IPS-NIHi7 (cell line): ENCODE results near the gene CCDC12.

Source experiments
- DNase-seq: peaks from one replicate; pipeline ENCODE4 v3.0.0; 2012; ENCODE audit warnings: mixed read lengths; ENCODE audit errors: extremely low spot score

The CCDC12 gene

DNA sequence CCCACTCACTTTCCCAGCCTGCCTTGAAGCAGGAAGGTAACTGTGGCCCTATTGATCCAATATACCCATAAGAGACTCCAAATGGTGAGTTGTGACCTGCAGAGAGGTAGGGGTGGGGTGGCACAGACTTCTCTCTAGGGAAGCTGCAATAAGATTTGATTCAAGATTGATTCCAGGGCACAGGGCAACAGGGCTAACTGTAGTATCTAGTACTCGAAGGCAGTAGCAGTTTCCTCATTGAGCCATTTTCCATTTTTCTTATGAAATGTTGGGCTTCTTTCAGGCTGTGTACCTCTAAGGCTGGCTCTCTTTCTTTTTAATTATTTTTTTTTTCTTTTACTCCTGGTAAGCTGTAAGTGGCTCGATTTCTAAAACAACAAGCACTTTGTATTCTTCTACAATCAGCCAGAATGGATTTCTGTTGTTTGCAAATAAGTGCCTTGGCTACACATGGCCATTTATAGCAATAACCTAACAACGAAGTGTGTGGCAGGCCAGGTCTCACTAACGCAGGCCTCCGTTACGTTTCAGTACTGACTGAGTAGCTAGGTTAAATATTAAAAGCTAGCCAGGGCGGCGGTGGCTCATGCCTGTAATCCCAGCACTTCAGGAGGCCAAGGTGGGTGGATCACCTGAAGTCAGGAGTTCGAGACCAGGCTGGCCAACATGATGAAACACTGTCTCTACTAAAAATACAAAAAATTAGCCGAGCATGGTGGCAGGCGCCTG lies 19.3 kb downstream of the CCDC12 start:
- DNase-seq, result no peak

GRCh38 chr3:46955801-46956259 lies 20.7 kb downstream of the CCDC12 start:
- DNase-seq, result no peak

DNA sequence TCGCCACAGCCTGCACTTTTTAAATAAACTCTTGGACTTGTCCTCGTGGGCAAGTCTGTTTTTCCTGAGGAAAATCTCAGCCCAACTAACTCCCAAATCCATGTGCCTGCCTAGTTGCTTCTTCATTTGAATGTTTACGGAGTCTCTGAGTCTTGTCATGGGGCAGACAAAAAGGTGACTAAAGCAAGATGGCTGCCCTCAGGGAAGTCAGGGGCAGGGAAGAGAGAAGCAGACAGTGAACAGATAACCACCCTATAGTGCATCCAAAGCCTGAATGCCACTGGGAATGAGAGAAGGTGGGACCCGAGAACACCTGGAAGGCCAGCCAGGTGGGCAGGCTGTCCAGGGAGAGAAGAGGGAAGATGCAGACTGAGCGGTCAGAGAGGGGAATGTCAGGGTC lies 21.4 kb downstream of the CCDC12 start:
- no peak for DNase-seq

GRCh38 chr3:46954178-46954577 lies 22.4 kb downstream of the CCDC12 start:
- DNase-seq, result no peak

GRCh38 chr3:46953234-46954010 lies 23.1 kb downstream of the CCDC12 start:
- DNase-seq, result no peak

DNA sequence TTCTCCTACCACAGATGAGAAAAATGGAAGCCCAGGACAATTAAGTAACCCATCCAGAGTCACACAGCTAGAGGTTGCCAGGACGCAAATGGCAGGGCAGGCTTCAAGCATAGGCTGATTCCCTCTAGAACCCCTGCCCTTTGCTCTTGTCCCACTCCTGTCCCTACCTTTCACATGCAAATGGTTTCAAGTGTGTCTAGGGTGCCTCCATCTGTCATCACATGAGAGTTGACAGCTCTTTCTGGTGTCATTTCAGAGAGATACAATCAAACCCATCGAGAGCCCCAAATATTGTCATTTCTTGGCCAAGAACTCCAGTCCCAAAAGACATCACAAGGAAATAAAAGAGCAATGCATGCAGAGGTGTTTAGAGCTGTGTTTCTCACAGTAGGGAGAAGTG lies 23.7 kb downstream of the CCDC12 start:
- DNase-seq, result no peak

- DNase-seq, result no peak
These were observed 25.8 kb downstream of the CCDC12 start for GRCh38 chr3:46950650-46951241.

DNA sequence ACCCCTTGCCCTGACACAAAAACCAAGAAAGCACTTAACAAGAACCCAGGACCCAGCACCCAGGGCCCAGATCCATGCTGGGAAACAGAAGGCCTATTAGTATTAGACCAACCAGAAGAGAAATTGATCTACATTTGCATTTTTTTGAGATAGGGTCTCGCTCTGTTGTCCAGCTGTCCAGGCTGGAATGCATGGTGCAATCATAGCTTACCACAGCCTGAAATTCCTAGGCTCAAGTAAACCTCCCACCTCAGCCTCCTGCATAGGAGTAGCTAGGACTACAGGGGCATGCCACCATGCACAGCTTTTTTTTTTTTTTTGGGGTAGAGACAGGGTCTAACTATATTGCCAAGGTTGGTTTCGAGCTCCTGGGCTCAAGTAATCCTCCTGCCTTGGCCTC lies 26.4 kb downstream of the CCDC12 start:
- no peak for DNase-seq

GRCh38 chr3:46948830-46949671 lies 27.5 kb downstream of the CCDC12 start:
- no peak for DNase-seq

GRCh38 chr3:46947981-46948791 lies 28.4 kb downstream of the CCDC12 start:
- DNase-seq, result no peak

DNA sequence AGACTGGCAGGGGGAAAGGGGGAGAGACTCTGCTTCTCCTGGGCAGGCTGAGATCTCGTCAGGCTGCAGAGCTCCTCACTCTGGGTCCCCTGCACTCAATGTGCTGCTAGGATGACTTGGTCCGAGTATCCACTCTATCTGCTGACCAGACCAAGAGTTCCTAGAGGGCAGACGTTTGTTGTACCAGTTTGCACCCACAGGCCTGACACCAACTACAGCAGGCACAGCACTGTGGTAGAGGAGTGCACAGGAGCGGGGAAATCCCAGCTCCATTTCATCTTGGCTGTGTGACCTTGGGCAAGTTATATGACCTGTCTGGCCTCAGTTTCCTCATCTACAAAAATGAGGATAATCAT lies 29.0 kb downstream of the CCDC12 start:
- no peak for DNase-seq

DNA sequence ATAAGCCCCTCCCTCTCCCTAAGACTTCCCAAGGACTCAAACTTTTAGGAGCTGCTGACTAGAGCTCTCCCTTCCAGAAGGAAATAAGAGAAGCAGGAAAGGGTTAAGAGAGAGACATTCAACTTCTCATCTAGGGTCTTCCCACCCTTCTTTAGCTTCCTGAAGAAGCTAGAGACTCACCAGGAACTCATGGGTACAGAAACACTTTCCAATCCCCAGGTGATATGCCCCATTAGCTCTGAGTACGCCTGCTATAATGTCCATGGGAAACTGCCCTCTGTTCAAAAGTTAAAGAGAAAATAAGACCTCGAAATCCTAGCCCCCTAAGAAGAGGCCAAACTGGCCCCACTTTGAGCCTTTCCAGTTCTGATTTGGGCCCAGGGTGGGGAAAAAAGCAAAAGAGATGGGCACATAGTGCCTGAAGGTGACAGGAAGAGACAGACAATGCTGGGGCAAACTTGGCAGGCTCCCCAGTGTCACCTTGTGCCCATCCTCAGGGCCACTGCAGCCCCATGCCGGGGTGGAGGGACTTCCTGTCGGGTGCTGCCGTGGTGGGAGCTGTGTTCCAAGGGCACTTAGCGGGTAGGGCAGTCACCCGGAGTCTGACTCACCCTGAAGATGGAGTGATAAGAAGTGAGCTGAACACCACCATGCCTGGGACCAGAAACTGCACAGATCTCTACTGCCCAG lies 29.5 kb downstream of the CCDC12 start:
- DNase-seq, result no peak

DNA sequence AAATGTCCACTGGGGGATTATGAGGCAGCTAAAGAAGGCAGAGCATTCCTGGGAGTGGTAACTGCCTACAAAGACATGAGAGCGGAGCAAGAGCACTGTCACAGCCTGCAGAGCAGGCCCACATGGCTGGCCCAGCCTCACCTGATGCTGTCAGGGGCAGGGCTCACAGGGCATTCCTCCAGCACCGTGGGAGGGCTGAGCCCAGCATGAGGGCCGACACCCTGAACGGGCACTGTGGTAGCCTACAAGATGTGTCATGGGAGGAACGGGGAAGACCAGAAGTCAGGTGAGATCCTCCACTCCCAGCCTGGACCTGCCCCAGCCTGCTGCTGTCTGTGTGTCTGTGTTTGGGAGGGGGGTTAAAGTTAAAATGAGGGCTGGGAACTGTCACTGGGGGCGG lies 30.1 kb downstream of the CCDC12 start:
- DNase-seq, result no peak

DNA sequence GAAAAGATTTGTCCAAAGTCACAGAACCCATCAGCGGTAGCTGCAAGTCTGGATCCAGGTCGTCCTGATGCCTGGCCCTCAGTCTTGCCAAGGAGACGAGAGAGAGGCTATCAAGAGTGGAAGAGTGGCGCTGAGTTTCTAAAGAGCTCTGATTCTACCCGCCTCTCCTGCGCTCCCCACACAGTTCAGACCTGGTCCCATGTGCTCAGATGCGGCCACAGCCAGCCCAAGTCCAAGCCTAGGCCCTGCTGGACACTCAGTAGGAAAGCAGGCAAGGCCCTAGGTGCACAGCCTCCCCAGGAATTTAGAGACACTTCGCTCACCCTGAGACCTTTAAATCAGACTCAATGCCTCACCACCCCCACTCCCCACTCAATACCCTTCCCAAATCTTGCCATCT lies 32.4 kb downstream of the CCDC12 start:
- no peak for DNase-seq

- DNase-seq, result no peak
These were observed 33.0 kb downstream of the CCDC12 start for GRCh38 chr3:46943237-46944187.

DNA sequence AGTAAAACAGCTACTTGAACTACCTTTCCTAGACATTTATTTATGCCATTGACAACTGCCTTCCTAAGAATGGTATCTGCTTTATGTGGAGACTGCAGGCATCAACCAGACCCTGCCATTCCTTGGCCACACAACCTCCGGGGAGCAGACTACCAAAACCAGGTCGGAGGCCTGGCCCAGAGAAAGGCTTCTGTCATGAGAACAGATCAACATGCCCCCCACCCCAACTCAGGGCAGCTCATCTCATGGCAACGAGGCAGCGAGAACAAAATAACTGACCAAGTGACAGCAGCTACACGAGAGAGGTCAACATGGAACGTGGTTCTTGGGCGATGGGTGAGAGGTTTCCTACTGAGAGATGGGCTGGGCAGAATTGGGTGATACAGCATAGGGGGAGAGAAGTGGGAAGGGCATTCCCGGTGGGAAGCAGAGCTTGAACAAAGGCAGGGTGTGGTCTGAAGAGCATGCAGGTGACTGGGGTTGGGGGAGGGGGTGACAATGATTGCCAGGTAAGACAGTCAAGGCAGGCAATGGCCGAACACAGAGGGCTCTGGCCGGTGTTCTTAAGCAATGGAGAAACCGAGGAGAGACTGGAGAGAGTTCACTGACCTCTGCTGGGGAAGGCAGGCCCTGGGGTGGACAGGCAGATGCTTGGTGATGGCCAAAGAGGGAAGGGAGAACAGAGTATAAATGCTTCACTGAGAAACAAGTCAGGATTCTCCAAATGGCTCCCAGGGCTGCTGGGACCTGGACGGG lies 33.9 kb downstream of the CCDC12 start:
- DNase-seq, result no peak

DNA sequence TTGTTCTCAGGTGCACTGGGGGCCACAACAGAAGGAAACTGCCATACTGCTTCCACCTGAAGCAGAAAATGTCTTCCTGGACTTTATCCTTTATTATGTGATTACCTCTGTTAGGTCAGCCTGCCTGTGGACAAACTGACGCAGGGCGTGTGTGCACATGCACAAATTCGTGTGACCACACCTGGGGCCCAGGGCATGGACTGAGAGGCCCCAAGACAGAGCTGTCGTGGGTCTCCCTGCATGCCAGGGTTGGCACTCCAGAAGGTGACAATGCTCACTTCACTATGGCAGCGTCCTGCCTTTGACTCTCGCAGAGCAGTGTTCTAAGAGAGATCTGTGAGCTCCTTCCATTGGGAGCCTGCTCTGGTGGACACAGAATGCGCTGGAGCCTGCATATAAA lies 34.5 kb downstream of the CCDC12 start:
- no peak for DNase-seq

DNA sequence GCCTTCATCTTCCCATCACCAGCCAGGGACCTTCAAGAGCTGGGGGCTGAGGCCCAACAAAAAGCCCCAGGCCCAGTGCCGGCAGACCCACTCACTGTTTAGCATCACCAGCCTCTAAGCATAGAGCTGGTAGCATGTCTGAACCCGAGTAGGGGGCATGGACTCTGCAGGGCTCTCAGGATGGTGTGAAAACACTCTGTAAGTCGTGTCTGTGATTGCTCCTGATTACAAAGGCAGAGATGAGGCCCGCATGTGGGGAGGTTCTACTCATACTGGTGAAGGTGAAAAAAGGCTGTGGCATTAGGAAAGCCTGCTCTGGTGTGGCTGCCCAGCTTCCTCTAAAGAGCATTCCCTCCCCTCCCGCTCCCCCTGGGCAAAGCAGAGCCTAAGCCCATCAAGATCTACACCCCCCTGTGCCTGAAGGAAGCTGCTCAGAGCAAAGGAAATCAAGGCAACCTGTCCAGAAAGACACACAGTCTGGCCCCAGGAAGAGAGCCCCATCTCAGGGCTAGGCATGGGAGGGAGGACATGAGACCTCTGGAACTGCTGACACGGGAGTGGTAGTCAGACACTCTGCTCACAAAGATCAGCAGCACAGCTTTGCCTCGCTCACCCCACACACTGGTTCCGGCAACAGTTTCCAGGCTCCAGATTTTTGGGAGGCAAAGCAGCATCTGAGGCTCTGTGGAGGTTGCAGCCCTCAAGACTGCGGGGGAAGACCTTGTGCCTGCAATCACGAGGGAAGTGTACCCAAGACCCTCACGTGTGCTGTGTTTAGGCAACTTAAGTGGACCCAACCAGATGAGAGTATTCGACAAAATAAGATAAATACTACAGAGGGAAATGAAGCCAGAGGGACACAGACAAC lies 36.7 kb downstream of the CCDC12 start:
- no peak for DNase-seq
